Endodermal cell (in vitro differentiated cells): Measurements from ENCODE around the gene WDR6. TPM values are rescaled to one million over a fixed set of nuclear protein-coding genes. Genes with fewer than 3 reads are reported as not detected.
"Not testable (repeated sequence)": the region's sequence is repeated elsewhere in the genome, so short reads cannot be mapped to it uniquely, and the experiment has no call there.

Experiments
- DNase-seq: peaks from one replicate; pipeline ENCODE4 v3.0.0-alpha.2; 2017
- H3K27ac ChIP-seq: 2 replicates; pipeline ENCODE4 v1.5.1; 2013; ENCODE audit warnings: mild to moderate bottlenecking, low read depth, low read length, moderate library complexity
- H3K27me3 ChIP-seq: 2 replicates; pipeline ENCODE4 v1.6.1; 2013; ENCODE audit warnings: mild to moderate bottlenecking, low read length, moderate library complexity; ENCODE audit not compliant: insufficient read depth, control insufficient read depth, poor library complexity, severe bottlenecking
- H3K36me3 ChIP-seq: 2 replicates; pipeline ENCODE4 v1.7.0; 2013; ENCODE audit warnings: mild to moderate bottlenecking, low read length, moderate library complexity; ENCODE audit not compliant: control insufficient read depth, insufficient read depth
- H3K4me1 ChIP-seq: one replicate; pipeline ENCODE4 v1.7.0; 2013; ENCODE audit warnings: low read length; ENCODE audit not compliant: control insufficient read depth, insufficient read depth
- H3K4me3 ChIP-seq: 2 replicates; pipeline ENCODE4 v1.5.1; 2013; ENCODE audit warnings: mild to moderate bottlenecking, low read length, moderate library complexity
- H3K9ac ChIP-seq: 2 replicates; pipeline ENCODE4 v1.6.1; 2013; ENCODE audit warnings: mild to moderate bottlenecking, low read length, moderate library complexity; ENCODE audit not compliant: poor library complexity, severe bottlenecking; ENCODE audit errors: extremely low read depth
- H3K9me3 ChIP-seq: 2 replicates; pipeline ENCODE4 v1.6.1; 2013; ENCODE audit warnings: mild to moderate bottlenecking, low read length, moderate library complexity; ENCODE audit not compliant: control insufficient read depth
- H3K27ac Mint-ChIP-seq: 2 replicates; pipeline ENCODE4 v1.8.0; 2020; ENCODE audit warnings: mixed read lengths
- H3K27me3 Mint-ChIP-seq: 2 replicates; pipeline ENCODE4 v1.8.0; 2021; ENCODE audit warnings: mild to moderate bottlenecking, mixed read lengths; ENCODE audit not compliant: insufficient read depth
- H3K36me3 Mint-ChIP-seq: 2 replicates; pipeline ENCODE4 v1.8.0; 2020; ENCODE audit warnings: low read depth, mixed read lengths
- H3K4me1 Mint-ChIP-seq: 2 replicates; pipeline ENCODE4 v1.8.0; 2020; ENCODE audit warnings: mixed read lengths
- H3K4me3 Mint-ChIP-seq: 2 replicates; pipeline ENCODE4 v1.8.0; 2020; ENCODE audit warnings: mild to moderate bottlenecking, moderate library complexity, mixed read lengths
- H3K9me3 Mint-ChIP-seq: 2 replicates; pipeline ENCODE4 v1.8.0; 2020; ENCODE audit warnings: mild to moderate bottlenecking, mixed read lengths
- CTCF ChIP-seq: fragments of 200-600 bp; sonication (generic); conservative IDR thresholded peaks from 2 replicates; pipeline ENCODE4 v1.5.0; 2021; ENCODE audit warnings: antibody characterized with exemption, mild to moderate bottlenecking
- WGBS, 2 experiments: methylation state at CpG; one replicate each; pipeline versions ENCODE4 v1.1.5 to v1.1.7; 2013; ENCODE audit warnings: missing lambda C conversion rate in 2 of 2, mixed read lengths in 1 of 2; ENCODE audit not compliant: insufficient coverage in 1 of 2, insufficient read length in 1 of 2; 5-methylcytosine and 5-hydroxymethylcytosine counted together
- total RNA-seq, 2 donors: library from RNA; stranded (reverse); fragmentation: NEBNext Ultra II Directional in 1 of 2; extraction: Animal tissue kit (Norgen Biotek cat#: 25700) in 1 of 2; gene quantifications; 2 replicates in 1 of 2; 3 replicates in 1 of 2; pipeline ENCODE4 v1.2.1, GENCODE V29; 2021

The WDR6 gene
- total RNA-seq, 2 donors from 2014 or later = 106 to 166 TPM

GRCh38 chr3:49007771-49008528 is 759 bp downstream of the WDR6 start:
- Histone ChIP-seq H3K27me3 (peaks cover 33% of the 10 kb centered on the region), H3K4me3 (peak overlapping the region; percentile 87), H3K9me3 (no peaks in the 10 kb centered on the region), H3K27ac (peak overlapping the region; percentile 95), H3K9ac (peak overlapping the region; percentile 93), H3K4me1 (peaks cover 10% of the 10 kb centered on the region), H3K36me3 (peaks cover 21% of the 10 kb centered on the region)
- H3K4me1 Mint-ChIP-seq = peaks cover 19% of the 10 kb centered on the region
- 21 to 80% methylated on average over 6 to 41 of the region's 41 CpGs for WGBS, 2 experiments
- DNase-seq = peak; percentile 97
- H3K27ac Mint-ChIP-seq = peak overlapping the region; percentile 100
- peak overlapping the region; percentile 97 for H3K4me3 Mint-ChIP-seq
- H3K9me3 Mint-ChIP-seq = no peaks in the 10 kb centered on the region
- H3K27me3 Mint-ChIP-seq = peaks cover 35% of the 10 kb centered on the region
- H3K36me3 Mint-ChIP-seq = peaks cover 17% of the 10 kb centered on the region
- no peak for TF ChIP-seq CTCF

- Mint-ChIP-seq H3K27ac (peak overlapping the region; percentile 32), H3K4me1 (peaks cover 19% of the 10 kb centered on the region), H3K4me3 (peak overlapping the region; percentile 97), H3K27me3 (peaks cover 29% of the 10 kb centered on the region), H3K36me3 (peaks cover 17% of the 10 kb centered on the region)
- H3K9ac ChIP-seq, DNase-seq, H3K27ac ChIP-seq, H3K9me3 Mint-ChIP-seq, H3K4me1 ChIP-seq, H3K9me3 ChIP-seq: not testable (repeated sequence)
- Histone ChIP-seq H3K27me3 (peaks cover 26% of the 10 kb centered on the region), H3K4me3 (peak overlapping the region; percentile 87), H3K36me3 (peaks cover 28% of the 10 kb centered on the region)
- 91% methylated on average over 5 of the region's 5 CpGs; no CpG with 5 or more reads in 1 of the 2 experiments for WGBS, 2 experiments
These were observed 1.4 kb downstream of the WDR6 start for GRCh38 chr3:49008627-49009026.

- Histone ChIP-seq H3K4me1 (peaks cover 4% of the 10 kb centered on the region), H3K27ac (no peak overlapping the region), H3K27me3 (peaks cover 22% of the 10 kb centered on the region), H3K4me3 (no peak overlapping the region), H3K36me3 (peaks cover 33% of the 10 kb centered on the region), H3K9ac (no peak overlapping the region), H3K9me3 (no peaks in the 10 kb centered on the region)
- no peak for TF ChIP-seq CTCF
- Mint-ChIP-seq H3K27me3 (peaks cover 25% of the 10 kb centered on the region), H3K4me1 (peaks cover 13% of the 10 kb centered on the region), H3K36me3 (peaks cover 18% of the 10 kb centered on the region), H3K4me3 (no peak overlapping the region), H3K9me3 (no peaks in the 10 kb centered on the region), H3K27ac (no peak overlapping the region)
- 93 to 95% methylated on average over 3 of the region's 3 CpGs for WGBS, 2 experiments
- no peak for DNase-seq
These were observed 2.2 kb downstream of the WDR6 start for GRCh38 chr3:49009396-49009795.
